Measurements from ENCODE around the gene FMNL2. TPM values are rescaled to one million over a fixed set of nuclear protein-coding genes. Genes with fewer than 3 reads are reported as not detected.

Gene FMNL2
- total and polyA plus RNA-seq, 2 experiments from 2014 or later: 16.5 to 45.4 TPM

DNA sequence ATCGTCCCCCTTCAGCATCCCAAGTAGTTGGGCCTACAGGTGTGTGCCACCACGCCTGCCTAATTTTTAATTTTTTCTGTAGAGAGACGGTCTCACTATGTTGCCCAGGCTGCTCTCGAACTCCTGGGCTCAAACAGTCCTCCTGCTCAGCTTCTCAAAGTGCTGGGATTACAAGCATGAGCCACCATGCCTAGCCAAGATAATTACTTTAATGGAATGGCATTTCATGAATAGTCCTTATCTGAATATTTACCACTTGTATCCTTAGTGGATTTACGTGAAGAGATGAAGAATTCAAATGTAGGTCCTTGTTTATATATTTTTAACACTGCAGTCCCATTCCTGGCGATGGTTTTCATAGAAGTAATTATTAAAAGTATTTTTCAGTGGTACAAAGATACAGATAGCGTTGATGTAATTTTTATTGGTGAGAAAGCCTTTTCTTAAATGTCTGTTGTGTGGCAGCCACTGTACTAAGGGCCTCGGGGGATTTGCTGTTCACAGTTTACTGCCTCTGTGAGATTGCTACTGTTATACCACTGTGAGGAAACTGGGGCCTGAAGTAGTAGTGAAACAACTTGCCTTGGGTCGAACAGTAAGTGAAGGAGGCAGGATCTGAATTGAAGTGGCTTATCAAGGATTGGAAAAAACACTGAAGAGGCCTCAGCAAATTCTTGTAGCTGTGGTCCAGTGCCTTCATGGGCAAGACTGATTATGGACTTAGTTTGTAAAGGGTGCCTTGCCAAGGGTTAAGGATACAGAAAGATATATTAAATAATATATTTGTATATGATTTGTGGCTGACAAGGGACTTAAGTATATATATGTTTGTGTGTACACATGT is 231.1 kb downstream of the FMNL2 start:
- peaks cover 2% of the 10 kb centered on the region for H3K27me3 Mint-ChIP-seq (ENCODE audit: insufficient read depth, low read depth, poor library complexity)
- Histone ChIP-seq H3K4me2 (no peak overlapping the region), H3K79me2 (replicated peaks; ENCODE audit: insufficient read depth) (peaks cover 6% of the 10 kb centered on the region), H3K27me3 (ENCODE audit: insufficient read depth) (no peaks in the 10 kb centered on the region), H3K4me3 (no peak overlapping the region), H4K20me1 (replicated peaks; ENCODE audit: insufficient read depth) (no peaks in the 10 kb centered on the region; the same call in 1 of the 2 replicates), H3K36me3 (ENCODE audit: insufficient read depth) (no peaks in the 10 kb centered on the region), H3K27ac (ENCODE audit: low read depth) (no peak overlapping the region), H2AFZ (no peak overlapping the region), H3K9me2 (ENCODE audit: insufficient read depth) (no peaks in the 10 kb centered on the region), H3K4me1 (ENCODE audit: insufficient read depth) (no peaks in the 10 kb centered on the region), H3F3A (replicated peaks; ENCODE audit: low read depth) (no peaks in the 10 kb centered on the region)
- no peak overlapping the region for H3K4me3 Mint-ChIP-seq
- no peaks in the 10 kb centered on the region for H3K4me1 Mint-ChIP-seq
- H3K36me3 Mint-ChIP-seq (ENCODE audit: low read depth): peaks cover 8% of the 10 kb centered on the region; the same call in 2 of the 3 replicates
- H3K9me3 Mint-ChIP-seq: no peaks in the 10 kb centered on the region
- DNase-seq (ENCODE audit: low spot score): no peak
- no peak for TF ChIP-seq STAT1 (IDR thresholded peaks at IDR 0.05; ENCODE audit: unreplicated experiment)
- no peak for TF ChIP-seq POLR2AphosphoS5 (IDR thresholded peaks at IDR 0.05; ENCODE audit: low read depth)
- TF ChIP-seq, protein P1, sequence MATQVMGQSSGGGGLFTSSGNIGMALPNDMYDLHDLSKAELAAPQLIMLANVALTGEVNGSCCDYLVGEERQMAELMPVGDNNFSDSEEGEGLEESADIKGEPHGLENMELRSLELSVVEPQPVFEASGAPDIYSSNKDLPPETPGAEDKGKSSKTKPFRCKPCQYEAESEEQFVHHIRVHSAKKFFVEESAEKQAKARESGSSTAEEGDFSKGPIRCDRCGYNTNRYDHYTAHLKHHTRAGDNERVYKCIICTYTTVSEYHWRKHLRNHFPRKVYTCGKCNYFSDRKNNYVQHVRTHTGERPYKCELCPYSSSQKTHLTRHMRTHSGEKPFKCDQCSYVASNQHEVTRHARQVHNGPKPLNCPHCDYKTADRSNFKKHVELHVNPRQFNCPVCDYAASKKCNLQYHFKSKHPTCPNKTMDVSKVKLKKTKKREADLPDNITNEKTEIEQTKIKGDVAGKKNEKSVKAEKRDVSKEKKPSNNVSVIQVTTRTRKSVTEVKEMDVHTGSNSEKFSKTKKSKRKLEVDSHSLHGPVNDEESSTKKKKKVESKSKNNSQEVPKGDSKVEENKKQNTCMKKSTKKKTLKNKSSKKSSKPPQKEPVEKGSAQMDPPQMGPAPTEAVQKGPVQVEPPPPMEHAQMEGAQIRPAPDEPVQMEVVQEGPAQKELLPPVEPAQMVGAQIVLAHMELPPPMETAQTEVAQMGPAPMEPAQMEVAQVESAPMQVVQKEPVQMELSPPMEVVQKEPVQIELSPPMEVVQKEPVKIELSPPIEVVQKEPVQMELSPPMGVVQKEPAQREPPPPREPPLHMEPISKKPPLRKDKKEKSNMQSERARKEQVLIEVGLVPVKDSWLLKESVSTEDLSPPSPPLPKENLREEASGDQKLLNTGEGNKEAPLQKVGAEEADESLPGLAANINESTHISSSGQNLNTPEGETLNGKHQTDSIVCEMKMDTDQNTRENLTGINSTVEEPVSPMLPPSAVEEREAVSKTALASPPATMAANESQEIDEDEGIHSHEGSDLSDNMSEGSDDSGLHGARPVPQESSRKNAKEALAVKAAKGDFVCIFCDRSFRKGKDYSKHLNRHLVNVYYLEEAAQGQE (IDR thresholded peaks at IDR 0.05; ENCODE audit: unreplicated experiment): no peak
- TF ChIP-seq EZH2phosphoT487 (IDR thresholded peaks at IDR 0.05; ENCODE audit: unreplicated experiment): no peak
- no peak for TF ChIP-seq EZH2 (IDR thresholded peaks at IDR 0.05; ENCODE audit: low read depth, unreplicated experiment)
- TF ChIP-seq, protein P2, sequence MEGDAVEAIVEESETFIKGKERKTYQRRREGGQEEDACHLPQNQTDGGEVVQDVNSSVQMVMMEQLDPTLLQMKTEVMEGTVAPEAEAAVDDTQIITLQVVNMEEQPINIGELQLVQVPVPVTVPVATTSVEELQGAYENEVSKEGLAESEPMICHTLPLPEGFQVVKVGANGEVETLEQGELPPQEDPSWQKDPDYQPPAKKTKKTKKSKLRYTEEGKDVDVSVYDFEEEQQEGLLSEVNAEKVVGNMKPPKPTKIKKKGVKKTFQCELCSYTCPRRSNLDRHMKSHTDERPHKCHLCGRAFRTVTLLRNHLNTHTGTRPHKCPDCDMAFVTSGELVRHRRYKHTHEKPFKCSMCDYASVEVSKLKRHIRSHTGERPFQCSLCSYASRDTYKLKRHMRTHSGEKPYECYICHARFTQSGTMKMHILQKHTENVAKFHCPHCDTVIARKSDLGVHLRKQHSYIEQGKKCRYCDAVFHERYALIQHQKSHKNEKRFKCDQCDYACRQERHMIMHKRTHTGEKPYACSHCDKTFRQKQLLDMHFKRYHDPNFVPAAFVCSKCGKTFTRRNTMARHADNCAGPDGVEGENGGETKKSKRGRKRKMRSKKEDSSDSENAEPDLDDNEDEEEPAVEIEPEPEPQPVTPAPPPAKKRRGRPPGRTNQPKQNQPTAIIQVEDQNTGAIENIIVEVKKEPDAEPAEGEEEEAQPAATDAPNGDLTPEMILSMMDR (conservative IDR thresholded peaks at IDR 0.05; ENCODE audit: low read depth in 2 of 2): no peak
- no peak for TF ChIP-seq ZNF114 (CRISPR knock-in tag; IDR thresholded peaks at IDR 0.05)
- TF ChIP-seq JUNB (IDR thresholded peaks at IDR 0.05; ENCODE audit: unreplicated experiment): no peak
- TF ChIP-seq NANOG (IDR thresholded peaks at IDR 0.05; ENCODE audit: borderline replicate concordance): no peak
- no peak for TF ChIP-seq ZNF331 (CRISPR knock-in tag; IDR thresholded peaks at IDR 0.05; ENCODE audit: low read depth)
- no peak overlapping the region; the same call in 1 of the 2 replicates for H3K27ac Mint-ChIP-seq
- ATAC-seq: no peak
